Measurements from ENCODE around the gene RSPH9.

Gene RSPH9

DNA sequence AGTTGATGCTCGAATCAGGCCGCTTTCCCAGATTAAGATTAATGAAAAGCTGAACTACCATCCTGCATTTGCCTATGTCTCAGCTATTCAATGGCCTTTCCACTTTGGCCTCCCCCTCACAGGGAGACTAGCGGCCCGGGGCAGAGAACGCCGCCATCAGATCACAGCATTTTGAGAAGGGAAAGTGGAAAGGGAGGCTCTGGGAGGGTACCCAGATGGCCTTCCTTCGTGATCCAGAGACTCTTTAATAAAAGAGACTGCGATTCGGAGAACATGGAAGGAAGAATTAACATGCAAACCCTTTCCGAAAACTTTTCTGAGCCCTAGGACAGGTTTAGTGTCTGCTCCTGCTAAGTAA is 42.2 kb downstream of the RSPH9 start:
- peak overlapping the region; percentile 94 for H3K4me3 ChIP-seq (ENCODE audit: control insufficient read depth, low read depth, low read length)
- TF ChIP-seq CTCF (conservative IDR thresholded peaks at IDR 0.05; ENCODE audit: control insufficient read depth, insufficient read depth, low read depth, low read length) = no peak
- DNase-seq (ENCODE audit: low read depth) = no peak

DNA sequence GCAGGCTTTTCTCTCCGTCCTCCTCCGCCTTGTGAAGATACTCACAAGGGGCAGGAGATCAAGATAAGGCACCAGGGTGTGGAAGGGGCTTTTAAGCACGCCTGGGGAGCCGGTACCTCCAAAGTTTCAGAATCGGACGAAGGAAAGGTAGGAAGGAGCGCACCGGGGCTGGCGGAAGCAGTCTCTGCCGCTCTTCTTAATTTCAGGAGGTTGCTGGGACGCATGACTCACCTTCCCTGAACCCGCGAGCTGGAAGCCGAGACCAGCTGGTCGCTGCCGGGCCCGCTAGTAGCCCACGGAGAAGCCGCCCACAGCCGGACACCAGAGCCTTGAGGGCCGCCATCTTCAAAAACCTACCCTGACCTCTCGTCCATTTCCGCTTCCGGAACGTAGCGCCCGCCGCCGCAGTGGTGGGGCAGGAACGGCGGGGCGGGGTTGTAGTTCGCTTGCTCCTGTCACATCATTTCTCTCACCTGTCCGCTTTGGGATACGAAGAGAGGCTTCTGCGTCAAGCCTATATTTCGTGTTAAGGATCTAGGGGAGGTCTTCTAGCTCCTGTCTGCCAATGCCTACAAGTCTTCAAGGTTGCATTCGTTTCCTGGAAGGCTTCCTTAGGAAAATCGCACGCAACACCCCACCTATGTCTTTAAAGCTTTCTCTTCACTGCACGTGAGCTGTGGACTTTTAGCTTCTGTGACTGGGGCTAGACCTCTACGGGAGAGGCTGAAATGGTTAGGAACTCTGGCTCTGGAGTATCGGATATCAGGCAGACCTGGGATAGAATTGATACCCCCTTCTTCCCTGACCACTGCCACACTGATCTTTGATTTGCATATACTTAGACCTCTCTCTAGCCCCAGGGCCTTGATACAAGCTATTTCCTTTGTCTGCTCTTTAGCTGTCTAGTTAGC is 42.9 kb downstream of the RSPH9 start, which contains the start of gene MRPS18A:
Gene MRPS18A (minus strand): TSS at position 355 of the 911 bp plus-strand sequence. CDS start 12 bp downstream, at position 343.
- TF ChIP-seq CTCF (conservative IDR thresholded peaks at IDR 0.05; ENCODE audit: control insufficient read depth, insufficient read depth, low read depth, low read length) = no peak
- DNase-seq (ENCODE audit: low read depth) = peak; percentile 81
- H3K4me3 ChIP-seq (ENCODE audit: control insufficient read depth, low read depth, low read length) = peak within 1 kb of the TSS; percentile 94

GRCh38 chr6:43689421-43689820 is 44.6 kb downstream of the RSPH9 start:
- TF ChIP-seq CTCF (conservative IDR thresholded peaks at IDR 0.05; ENCODE audit: control insufficient read depth, insufficient read depth, low read depth, low read length) = no peak
- no peak overlapping the region for H3K4me3 ChIP-seq (ENCODE audit: control insufficient read depth, low read depth, low read length)
- DNase-seq (ENCODE audit: low read depth) = no peak

GRCh38 chr6:43695215-43695966 is 50.6 kb downstream of the RSPH9 start:
- H3K4me3 ChIP-seq (ENCODE audit: control insufficient read depth, low read depth, low read length) = no peak overlapping the region
- no peak for TF ChIP-seq CTCF (conservative IDR thresholded peaks at IDR 0.05; ENCODE audit: control insufficient read depth, insufficient read depth, low read depth, low read length)
- DNase-seq (ENCODE audit: low read depth) = no peak

GRCh38 chr6:43695967-43696291 is 51.1 kb downstream of the RSPH9 start:
- no peak for TF ChIP-seq CTCF (conservative IDR thresholded peaks at IDR 0.05; ENCODE audit: control insufficient read depth, insufficient read depth, low read depth, low read length)
- no peak for DNase-seq (ENCODE audit: low read depth)
- no peak overlapping the region for H3K4me3 ChIP-seq (ENCODE audit: control insufficient read depth, low read depth, low read length)

- TF ChIP-seq CTCF (conservative IDR thresholded peaks at IDR 0.05; ENCODE audit: control insufficient read depth, insufficient read depth, low read depth, low read length) = no peak
- DNase-seq (ENCODE audit: low read depth) = no peak
- no peak overlapping the region for H3K4me3 ChIP-seq (ENCODE audit: control insufficient read depth, low read depth, low read length)
Measured at GRCh38 chr6:43697421-43697820, 52.6 kb downstream of the RSPH9 start.

Measured in fibroblast of mammary gland (primary cell).